ENCODE results near the gene SYNE2.

SYNE2 gene

DNA sequence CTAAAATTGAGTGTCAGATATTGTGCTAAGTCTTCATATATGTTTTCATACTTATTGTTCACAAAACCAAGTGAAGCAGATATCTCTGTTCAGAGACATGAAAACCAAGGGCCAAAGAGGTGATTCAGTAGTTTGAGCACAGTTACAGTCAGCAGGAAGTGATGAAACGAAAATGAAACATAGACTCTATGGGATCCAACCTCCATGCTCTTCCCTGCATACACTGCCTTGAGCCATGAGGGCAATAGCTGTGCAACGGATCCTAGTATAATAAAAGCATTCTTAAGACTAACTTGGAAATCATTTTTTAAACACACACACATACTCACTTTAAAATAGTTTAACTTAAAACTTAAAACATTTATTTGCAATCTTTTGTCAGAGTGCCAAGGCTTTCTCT, 413.4 kb downstream of the SYNE2 start:
- H3K4me3 ChIP-seq (ENCODE audit: low read depth, low read length), result no peak overlapping the region
- TF ChIP-seq, protein P1, sequence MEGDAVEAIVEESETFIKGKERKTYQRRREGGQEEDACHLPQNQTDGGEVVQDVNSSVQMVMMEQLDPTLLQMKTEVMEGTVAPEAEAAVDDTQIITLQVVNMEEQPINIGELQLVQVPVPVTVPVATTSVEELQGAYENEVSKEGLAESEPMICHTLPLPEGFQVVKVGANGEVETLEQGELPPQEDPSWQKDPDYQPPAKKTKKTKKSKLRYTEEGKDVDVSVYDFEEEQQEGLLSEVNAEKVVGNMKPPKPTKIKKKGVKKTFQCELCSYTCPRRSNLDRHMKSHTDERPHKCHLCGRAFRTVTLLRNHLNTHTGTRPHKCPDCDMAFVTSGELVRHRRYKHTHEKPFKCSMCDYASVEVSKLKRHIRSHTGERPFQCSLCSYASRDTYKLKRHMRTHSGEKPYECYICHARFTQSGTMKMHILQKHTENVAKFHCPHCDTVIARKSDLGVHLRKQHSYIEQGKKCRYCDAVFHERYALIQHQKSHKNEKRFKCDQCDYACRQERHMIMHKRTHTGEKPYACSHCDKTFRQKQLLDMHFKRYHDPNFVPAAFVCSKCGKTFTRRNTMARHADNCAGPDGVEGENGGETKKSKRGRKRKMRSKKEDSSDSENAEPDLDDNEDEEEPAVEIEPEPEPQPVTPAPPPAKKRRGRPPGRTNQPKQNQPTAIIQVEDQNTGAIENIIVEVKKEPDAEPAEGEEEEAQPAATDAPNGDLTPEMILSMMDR (IDR thresholded peaks at IDR 0.05; ENCODE audit: insufficient read depth, low read length, missing control alignments), result no peak
- POLR2A ChIA-PET, result no interaction called here
- no peak for DNase-seq (ENCODE audit: low read depth, low spot score)
- CTCF ChIA-PET, result interaction anchor here (0.6 to 1.3 kb wide), 3 partner anchors 29 to 557 kb away, joined by 3 to 4 read pairs (median 4); no protein-coding TSS in a partner anchor

DNA sequence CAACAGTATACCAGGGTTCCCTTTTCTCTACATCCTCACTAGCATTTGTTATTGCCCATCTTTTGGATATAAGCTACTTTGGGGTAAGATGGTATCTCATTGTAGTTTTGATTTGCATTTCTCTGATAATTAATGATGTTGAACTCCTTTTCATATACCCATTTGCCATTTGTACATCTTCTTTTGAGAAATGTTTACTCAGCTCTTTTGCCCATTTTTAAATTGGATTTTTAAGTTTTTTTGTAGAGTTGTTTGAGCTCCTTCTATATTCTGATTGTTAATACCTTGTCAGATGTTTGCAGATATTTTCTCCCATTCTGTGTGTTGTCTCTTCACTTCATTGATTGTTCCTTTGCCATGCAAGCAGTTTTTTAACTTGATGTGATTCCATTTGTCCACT, 419.2 kb downstream of the SYNE2 start:
- H3K4me3 ChIP-seq (ENCODE audit: low read depth, low read length), result no peak overlapping the region
- TF ChIP-seq, protein P1 (IDR thresholded peaks at IDR 0.05; ENCODE audit: insufficient read depth, low read length, missing control alignments), result no peak
- ChIA-PET CTCF (interaction anchor here (0.9 to 2.2 kb wide), 3 partner anchors 12 to 32 kb away, joined by 3 to 6 read pairs (median 4); no protein-coding TSS in a partner anchor), POLR2A (no interaction called here)
- DNase-seq (ENCODE audit: low read depth, low spot score), result no peak
